ENCODE measurements around the gene ELMO1.

- TF ChIP-seq POLR2A (IDR thresholded peaks at IDR 0.05): no peak
- no peak for TF ChIP-seq CTCF (IDR thresholded peaks at IDR 0.05)
- TF ChIP-seq EP300 (IDR thresholded peaks at IDR 0.05): no peak
- no peak for TF ChIP-seq POLR2AphosphoS5 (IDR thresholded peaks at IDR 0.05)
Measured at GRCh38 chr7:36860681-36861080, 588.0 kb downstream of the ELMO1 start.
